Measurements from ENCODE around the gene SLC1A7.

The SLC1A7 gene

GRCh38 chr1:53049574-53049967, 92.9 kb downstream of the SLC1A7 start:
- no peak for DNase-seq

DNA sequence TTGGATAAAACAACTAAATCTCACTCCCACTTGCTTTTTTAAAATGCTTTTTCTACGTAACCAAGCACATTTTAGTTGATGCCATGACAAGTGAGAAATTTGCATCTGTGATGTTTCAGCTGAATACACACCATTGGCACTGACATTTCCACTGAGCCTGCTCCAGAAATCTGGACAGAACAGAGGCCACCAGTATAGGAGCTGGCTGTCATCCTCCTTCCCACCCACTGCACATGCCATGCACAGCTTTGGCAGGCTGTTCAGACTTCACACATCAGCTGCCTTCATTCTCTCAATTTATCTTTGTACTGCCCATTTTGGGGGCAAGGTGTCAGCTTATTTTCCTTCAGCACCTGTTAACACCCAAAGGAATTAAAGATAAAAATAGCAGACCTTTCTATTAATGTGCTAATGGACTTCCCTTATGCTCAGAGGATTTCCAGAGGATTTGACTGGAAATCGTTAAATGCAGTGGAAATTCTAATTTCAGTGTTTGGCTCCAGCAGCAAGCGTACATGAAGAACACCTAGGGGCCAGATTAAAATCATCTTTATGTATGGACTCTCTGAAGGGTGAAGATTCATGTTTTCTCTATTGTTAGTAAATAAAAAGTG, 93.4 kb downstream of the SLC1A7 start:
- no peak for DNase-seq

DNA sequence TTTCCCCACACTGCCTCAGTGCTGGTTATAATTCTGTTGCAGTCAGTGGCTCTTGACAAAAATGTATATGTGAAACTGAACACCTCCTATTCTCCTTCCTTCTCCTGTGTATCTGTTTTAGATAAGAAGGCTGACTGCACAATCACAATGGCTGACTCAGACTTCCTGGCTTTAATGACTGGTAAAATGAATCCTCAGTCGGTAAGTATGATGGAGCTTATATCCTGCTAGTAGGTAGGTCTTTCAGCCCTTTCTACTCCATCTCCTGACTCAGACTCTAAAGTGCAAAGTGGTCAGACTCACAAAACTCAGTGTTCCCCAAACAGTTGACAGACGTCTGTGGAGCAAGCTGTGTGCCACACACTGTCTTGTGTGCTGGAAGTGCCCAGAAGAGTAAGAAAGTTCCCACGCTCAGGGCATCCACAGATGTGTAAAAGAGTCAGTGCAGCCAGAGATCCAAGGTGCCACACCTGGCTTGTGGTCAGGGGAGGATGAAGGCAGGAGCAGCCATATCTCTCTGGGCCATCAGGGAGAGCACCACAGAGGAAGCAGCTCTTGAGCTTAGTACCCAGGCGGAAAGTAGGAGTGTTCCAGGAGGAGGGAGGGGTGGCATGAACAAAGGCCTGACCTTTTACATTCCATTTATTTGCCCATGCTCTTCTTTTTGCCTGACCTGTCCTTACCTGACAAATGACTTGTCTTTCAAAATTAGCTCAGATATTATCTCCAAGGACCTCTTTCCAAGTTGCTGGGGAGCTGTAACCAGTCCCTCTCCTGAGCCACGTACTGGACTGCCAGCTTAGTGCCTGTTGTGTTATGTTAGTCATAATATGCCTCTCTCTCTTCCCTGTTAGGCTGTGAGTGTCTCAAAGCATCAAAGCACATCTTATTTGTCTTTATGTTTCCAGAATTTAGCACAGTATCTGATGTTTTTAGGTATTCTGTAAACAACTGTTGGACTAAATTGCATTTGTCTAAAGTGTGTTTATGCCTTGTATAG, 94.4 kb downstream of the SLC1A7 start:
- DNase-seq, result no peak

DNA sequence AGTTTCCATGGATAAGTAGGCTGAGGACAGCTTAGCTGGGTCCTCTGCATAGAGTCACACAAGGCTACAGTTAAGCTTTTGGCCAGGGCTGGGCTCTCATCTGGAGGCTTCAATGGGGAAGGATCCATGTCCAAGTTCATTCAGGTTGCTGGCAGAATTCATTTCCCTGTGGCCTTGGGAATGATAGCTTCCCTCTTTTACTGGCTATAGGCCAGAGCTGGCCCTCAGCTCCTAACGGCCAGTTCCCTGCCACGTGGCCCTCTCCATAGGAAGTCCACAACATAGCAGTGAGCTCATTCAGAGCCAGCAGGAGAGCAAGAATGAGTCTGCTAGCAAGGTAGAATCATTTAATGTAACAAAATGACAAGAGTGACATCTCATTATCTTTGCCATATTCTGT, 95.5 kb downstream of the SLC1A7 start:
- no peak for DNase-seq

- DNase-seq, result no peak
Measured at GRCh38 chr1:53044926-53045325, 97.5 kb downstream of the SLC1A7 start.

- no peak for DNase-seq
Measured at GRCh38 chr1:53043271-53043670, 99.2 kb downstream of the SLC1A7 start.

GRCh38 chr1:53038566-53038965, 103.9 kb downstream of the SLC1A7 start:
- no peak for DNase-seq
